GM19328 (cell line): ENCODE results near the gene IGSF9.

Experiments
- ATAC-seq: cut with Tn5 transposase; IDR thresholded peaks from one replicate; pipeline ENCODE4 v1.9.1; 2021; ENCODE audit warnings: mild to moderate bottlenecking, moderate library complexity; ENCODE audit not compliant: unreplicated experiment

The IGSF9 gene

GRCh38 chr1:159877695-159878444 is 67.5 kb downstream of the IGSF9 start:
- ATAC-seq = no peak
